SHP77 (cell line): ENCODE measurements around the gene BTBD10.
A peak's percentile ranks its signal among the peaks of the same experiment; 100 is the strongest.

Source experiments
- DNase-seq, 2 experiments: peaks; one replicate each; lab custom pipeline; 2025; lab: John Stamatoyannopoulos, UW

BTBD10 gene

GRCh38 chr11:13373216-13373615 lies 89.8 kb downstream of the BTBD10 start:
- no peak for DNase-seq

DNA sequence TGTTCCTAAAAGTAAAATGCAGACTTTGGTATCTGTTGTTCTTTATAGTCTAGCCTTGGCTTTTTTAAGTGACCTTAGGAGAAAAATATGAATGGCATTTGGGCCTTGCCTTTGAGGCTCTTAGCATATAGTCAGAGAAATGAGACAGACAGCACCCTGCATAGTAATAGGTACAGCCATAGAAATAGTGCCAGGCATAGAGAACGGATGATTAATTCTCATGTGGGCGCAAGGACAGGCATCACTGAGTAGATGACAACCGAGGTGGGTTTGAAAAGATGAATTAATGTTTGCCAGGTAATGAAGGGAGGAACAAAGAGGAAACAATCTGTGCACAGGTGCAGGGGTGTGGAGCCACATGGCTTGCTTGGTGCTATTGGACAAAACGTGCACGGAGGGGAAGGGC lies 95.0 kb downstream of the BTBD10 start:
- no peak for DNase-seq

DNA sequence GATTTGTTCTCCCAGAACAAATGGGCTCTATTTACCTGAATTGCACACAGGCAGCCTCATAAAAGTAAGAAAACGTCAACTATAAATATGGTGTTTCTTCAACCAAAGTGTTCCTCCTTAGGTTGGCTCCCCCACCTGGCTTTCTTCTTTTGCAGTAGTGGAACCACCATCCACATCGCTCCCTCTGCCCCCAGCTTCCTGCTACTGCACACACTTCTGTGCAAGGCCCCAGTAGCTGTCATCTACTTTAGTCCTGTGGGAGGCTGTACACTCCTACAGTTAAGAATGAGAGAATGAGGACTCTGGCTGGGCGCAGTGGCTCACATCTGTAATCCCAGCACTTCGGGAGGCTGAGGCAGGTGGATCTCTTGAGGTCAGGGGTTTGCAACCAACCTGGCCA lies 95.9 kb downstream of the BTBD10 start:
- DNase-seq: no peak

DNA sequence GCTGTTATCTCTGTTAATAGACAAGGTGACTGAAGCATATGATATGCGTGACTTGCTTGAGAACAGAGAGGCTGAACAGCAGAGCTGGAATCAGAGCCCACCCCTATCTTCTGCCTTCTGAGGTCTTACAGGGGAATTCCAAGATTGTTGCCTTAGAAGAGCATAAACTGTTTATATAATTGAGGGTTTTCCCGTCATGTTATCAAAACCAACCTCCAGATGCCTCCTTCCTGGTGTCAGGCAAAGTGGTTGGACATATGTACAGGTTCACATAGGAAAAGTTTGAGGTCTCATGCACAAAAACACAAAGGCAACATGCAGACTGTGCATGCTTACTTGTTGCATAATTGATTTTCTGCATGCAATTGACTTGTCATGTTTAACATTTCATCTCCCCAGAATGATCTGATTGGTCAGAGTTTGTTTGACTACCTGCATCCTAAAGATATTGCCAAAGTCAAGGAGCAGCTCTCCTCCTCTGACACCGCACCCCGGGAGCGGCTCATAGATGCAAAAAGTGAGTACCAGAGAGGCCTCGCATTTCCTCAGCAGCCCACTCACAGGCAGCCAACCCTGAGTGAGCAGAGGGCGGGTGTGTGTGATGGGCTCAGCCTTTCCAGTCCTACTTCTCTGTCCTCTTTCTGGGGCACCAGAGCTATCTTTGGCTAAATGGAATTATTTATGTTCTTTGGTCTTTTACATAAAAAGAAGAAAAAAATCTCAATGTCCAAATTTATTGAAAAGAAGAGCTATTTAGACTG lies 96.6 kb downstream of the BTBD10 start:
- DNase-seq: no peak

- no peak for DNase-seq
These were observed 98.6 kb downstream of the BTBD10 start for GRCh38 chr11:13364388-13364787.

DNA sequence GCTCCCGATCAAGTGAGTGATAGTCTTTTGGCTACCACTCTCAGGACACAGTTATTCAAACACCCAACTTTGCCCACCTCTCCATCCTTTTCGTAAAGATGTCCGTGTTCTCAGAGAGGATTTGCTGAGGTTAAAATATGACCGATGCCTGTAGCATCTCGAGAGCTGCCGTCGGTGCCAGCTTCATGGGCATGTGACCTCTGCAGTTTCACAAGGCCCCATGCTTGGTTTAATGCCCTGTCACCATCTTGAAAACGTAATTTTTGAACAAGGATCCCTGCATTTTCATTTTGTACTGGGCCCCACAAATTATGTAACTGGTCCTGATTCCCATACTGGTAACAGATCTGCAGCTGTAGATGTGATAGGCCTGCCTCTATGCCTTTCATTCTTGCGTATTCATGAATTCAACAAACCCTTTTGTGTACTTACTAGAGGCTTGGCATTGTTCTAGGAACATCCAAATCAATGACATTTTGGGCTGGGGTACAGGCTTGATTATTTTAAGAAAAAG lies 100.4 kb downstream of the BTBD10 start:
- DNase-seq: no peak

DNA sequence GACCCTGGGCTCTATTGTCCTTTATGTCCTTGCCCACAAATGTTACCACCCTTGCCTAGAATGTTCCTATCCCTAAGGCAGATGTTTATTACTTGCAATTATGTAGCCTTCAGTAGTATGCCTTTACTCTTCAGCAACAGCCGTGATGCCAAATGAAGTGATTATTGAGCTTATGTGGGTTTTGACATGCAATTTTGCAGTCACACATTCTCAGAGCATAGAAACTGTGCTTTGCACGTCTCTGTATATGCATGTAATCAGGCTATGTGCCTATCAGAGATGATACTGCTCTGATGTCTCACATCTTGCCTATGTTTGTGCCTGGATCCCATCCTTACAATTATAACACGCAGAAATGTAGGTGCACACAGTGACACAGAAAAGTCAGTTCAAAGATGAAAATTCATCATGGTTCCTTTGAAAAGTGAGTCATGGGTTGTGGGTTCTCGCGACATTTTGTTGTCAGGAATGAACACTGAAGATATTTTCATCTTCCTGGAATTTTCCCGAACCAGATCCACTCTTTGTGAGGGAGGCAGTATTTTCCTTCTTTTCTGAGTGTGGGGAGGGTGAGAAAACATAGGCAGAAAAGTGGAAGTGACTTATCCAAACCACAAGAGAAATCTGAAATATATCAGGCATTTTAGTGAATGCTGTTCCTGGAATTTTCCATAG lies 104.3 kb downstream of the BTBD10 start:
- DNase-seq: no peak

DNA sequence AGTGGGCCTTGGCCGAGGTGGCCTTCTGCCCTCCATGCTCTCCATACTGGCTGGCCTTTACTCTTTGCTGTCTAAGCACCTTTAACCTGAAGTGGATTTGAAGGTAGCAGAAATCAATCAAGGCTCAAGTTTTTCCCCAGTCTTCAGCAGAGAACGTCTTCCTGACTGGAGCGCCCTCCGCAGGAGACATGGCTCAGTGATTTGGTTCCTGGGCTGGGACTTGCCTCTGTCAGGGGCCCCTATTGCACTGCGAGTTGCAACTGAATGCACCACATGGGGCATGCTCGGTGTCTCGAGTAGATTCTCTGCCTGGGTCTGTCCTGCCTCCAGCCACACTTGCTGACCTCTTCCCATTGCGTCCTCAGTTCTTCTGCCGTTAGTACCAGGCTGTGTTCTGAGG lies 105.8 kb downstream of the BTBD10 start:
- DNase-seq: no peak

DNA sequence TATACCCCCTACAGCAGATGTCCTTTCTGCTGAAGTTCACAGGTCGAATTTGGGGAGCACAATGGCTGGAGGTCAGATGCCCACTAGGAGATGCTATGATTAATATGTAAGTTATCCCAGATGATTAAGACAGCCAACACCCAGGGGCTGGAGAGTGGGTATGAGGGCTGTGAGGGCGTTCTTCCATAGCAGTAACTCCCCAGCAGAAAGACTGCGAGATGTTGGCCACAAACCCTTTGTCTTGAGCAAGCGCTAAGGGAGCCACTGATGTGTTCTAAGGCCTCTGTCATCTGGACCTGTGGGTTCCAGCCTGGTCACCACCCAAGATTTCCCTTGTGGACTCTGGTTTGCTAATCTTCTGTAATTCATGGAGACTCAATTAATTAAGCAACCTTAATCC lies 107.8 kb downstream of the BTBD10 start:
- no peak for DNase-seq

- DNase-seq: no peak
These were observed 108.7 kb downstream of the BTBD10 start for GRCh38 chr11:13354335-13354734.

- DNase-seq: no peak
These were observed 110.3 kb downstream of the BTBD10 start for GRCh38 chr11:13352711-13353110.

DNA sequence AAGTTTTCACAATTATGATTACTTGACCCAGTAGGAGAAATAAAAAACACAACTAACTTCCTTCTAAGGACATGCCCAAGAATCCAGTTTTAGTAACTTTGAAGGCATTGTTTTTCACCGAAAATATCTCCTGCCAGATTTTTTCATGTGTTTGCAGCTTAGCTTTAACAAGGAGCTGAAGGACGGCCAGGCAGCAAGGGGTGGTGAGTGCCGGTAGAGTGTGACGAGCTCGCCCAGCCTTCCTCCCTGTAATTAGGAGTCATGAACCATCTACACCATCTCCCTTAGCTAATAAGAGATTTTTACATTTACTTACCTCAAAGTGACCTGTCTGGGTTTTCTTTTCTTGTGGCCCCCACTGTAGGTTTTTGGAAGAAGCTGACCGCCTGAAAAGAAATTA lies 113.4 kb downstream of the BTBD10 start:
- DNase-seq: no peak

- DNase-seq: no peak
These were observed 114.0 kb downstream of the BTBD10 start for GRCh38 chr11:13349046-13349445.

DNA sequence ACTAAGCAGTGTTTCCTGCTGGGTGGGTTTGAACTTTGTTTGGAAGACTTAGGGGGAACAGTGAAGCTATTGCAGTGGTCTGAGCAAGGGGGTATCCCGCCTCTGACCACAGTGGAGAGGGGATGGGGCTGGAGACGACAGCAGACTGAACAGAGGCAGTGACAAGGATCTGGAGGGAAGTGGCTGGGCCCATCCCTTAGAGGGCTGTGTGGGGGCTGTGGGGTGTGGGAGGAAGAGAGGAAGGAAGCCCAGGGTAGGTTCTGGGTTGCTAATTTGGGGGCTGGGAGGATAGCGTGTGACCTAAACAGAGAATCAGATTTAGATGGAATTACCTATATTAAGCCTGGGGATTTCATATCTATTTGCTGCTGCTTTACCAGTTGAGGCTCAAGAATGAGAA lies 114.7 kb downstream of the BTBD10 start:
- no peak for DNase-seq

DNA sequence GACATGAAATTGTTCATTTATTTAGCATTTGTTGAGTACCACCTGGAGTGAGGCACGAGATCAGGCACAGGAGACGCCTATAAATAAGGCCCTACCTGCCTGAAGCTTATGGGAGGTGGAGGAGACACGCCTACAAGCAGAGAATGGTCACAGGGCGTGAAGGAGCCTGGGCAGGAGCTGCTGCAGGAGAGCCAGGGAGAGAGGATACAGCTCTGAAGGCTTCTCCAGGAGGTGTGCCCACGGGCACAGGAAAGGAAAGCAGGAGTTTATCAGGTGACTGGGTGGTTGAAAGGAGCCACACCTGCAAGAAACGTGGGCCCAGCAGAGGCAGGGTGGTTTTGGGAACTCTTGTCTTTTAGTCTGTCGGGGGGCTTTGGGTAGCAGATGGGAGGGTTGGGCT lies 115.1 kb downstream of the BTBD10 start:
- no peak for DNase-seq

GRCh38 chr11:13346470-13346869 lies 116.6 kb downstream of the BTBD10 start:
- DNase-seq: no peak

GRCh38 chr11:13344818-13345217 lies 118.2 kb downstream of the BTBD10 start:
- no peak for DNase-seq

- peak; percentile 16 to 23 for DNase-seq
These were observed 118.9 kb downstream of the BTBD10 start for GRCh38 chr11:13343931-13344717.

GRCh38 chr11:13343067-13343466 lies 120.0 kb downstream of the BTBD10 start:
- no peak for DNase-seq

DNA sequence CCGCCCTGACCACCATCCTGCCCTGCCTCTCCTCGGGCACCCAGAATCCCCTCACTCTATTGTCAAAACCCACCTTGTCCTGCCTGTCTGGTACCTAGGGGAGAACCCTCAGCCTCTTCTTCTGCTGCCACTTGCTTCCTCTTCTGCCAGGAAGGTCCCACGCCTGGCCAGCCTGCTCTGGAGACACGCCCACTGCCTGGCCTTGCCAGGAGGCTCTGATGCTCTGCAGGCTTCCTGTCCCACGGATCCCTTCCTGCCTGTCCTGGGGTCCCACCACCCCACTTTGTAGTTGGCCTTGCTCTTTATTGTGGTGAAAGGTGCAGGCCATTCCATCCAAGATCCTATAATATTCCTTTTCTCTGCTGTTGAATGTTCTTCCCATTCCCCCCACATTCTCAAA lies 122.0 kb downstream of the BTBD10 start:
- DNase-seq: no peak

DNA sequence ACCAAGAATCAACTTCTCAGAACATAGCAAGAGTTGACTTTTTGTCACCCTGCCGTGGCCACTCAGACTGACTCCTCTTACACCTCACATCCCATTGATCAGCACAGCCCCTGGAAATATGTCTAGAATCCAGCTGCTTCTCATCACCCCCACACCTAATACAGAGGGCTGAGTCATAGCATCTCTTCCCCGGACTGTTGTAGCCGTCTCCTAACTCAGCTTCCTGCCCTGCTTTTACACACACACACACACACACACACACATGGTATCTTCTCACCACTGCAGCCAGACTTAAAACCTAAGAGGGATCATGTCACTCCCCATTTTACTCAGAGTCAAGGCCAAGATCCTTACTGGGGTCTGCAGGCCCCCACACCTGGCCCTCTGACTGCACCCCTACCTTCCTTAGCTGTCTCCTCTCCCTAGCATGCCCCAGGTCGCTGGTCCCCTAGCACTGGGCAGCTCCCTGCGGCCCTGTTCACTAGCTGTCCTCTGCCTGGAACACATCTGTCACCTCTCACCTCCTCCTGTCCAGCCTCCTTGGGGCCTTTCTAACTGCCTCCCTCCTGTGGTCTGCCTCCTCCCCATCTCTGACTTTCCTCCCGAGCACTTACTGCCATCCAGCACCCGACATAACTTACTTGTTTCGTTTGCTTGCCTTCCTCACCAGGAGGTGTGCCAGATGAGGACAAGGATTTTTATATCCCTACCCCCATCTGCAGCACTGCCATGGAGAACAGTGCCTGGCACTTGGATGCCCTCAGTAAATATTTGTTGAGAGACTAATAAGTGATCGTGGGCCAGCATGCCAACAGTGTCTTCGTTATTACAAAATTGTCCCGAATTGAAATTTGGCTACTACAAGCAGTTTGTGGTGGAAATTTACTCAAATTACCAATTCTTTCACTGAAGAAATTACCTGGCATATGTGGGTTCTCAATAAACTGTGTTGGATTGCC lies 123.5 kb downstream of the BTBD10 start:
- DNase-seq: no peak
